Smooth muscle cell (in vitro differentiated cells): ENCODE data around the gene ATP6V0A4. TPM values are rescaled to one million over a fixed set of nuclear protein-coding genes. Genes with fewer than 3 reads are reported as not detected.

Experiments
- DNase-seq: peaks from one replicate; lab custom pipeline; 2025; ENCODE audit not compliant: unreplicated experiment; lab: John Stamatoyannopoulos, UW
- H2AFZ ChIP-seq: fragments of 200-600 bp; sonication (generic); 2 replicates; pipeline ENCODE4 v1.6.0; 2016; ENCODE audit warnings: antibody characterized with exemption, low read depth, mild to moderate bottlenecking
- H3F3A ChIP-seq: fragments of 200-600 bp; sonication (generic); 2 replicates; pipeline ENCODE4 v1.6.0; 2017; ENCODE audit warnings: antibody characterized with exemption, low read depth
- H3K27ac ChIP-seq: fragments of 200-600 bp; sonication (generic); 2 replicates; pipeline ENCODE4 v1.5.1; 2016; ENCODE audit warnings: low read depth, mild to moderate bottlenecking
- H3K27me3 ChIP-seq: fragments of 200-600 bp; sonication (generic); 2 replicates; pipeline ENCODE4 v1.6.1; 2016; ENCODE audit warnings: low read depth, mild to moderate bottlenecking
- H3K36me3 ChIP-seq: fragments of 200-600 bp; sonication (generic); 2 replicates; pipeline ENCODE4 v1.5.1; 2016; ENCODE audit warnings: low read depth
- H3K4me1 ChIP-seq: fragments of 200-600 bp; sonication (generic); 2 replicates; pipeline ENCODE4 v1.5.1; 2016; ENCODE audit warnings: low read depth
- H3K4me2 ChIP-seq: fragments of 200-600 bp; sonication (generic); 2 replicates; pipeline ENCODE4 v1.6.0; 2016; ENCODE audit warnings: mild to moderate bottlenecking
- H3K4me3 ChIP-seq: fragments of 200-600 bp; sonication (generic); 2 replicates; pipeline ENCODE4 v1.5.1; 2016; ENCODE audit warnings: mild to moderate bottlenecking
- H3K79me2 ChIP-seq: fragments of 200-600 bp; sonication (generic); 2 replicates; pipeline ENCODE4 v1.6.0; 2016; ENCODE audit warnings: low read depth, mild to moderate bottlenecking
- H3K9ac ChIP-seq: fragments of 200-600 bp; sonication (generic); 2 replicates; pipeline ENCODE4 v1.6.0; 2016; ENCODE audit warnings: low read depth
- H3K9me3 ChIP-seq: fragments of 200-600 bp; sonication (generic); replicated peaks from 2 replicates; pipeline ENCODE4 v1.5.1; 2016; ENCODE audit warnings: low read depth
- H4K20me1 ChIP-seq: fragments of 200-600 bp; sonication (generic); 2 replicates; pipeline ENCODE4 v1.6.0; 2016; ENCODE audit warnings: low read depth
- CTCF ChIP-seq: fragments of 200-600 bp; sonication (generic); IDR thresholded peaks from 2 replicates; pipeline ENCODE4 v1.5.1; 2017; ENCODE audit warnings: borderline replicate concordance, mild to moderate bottlenecking, antibody characterized with exemption; ENCODE audit not compliant: insufficient read depth, poor library complexity, severe bottlenecking
- WGBS: methylation state at CpG from one replicate; pipeline ENCODE4 v1.1.7; 2016; ENCODE audit warnings: low lambda C conversion rate; 5-methylcytosine and 5-hydroxymethylcytosine counted together
- polyA plus RNA-seq: library from polyadenylated mRNA; unstranded; fragments of >200 nt; fragmentation: Nextera tagmentation; extraction: Ambion mirVana; gene quantifications from 2 replicates; pipeline ENCODE4 v1.2.1, GENCODE V29; 2016
- total RNA-seq: library from RNA; depleted of rRNA; stranded (reverse); fragments of >200 nt; gene quantifications from 2 replicates; pipeline ENCODE4 v1.2.3, GENCODE V29; 2014

ATP6V0A4 gene
- total and polyA plus RNA-seq, 2 experiments from 2014 or later = 0.40 TPM; not detected in 1

- Histone ChIP-seq H3K4me2 (peak overlapping the region; percentile 8), H3K9me3 (no peaks in the 10 kb centered on the region), H3K4me3 (no peak overlapping the region), H3K4me1 (peaks cover 7% of the 10 kb centered on the region), H4K20me1 (no peaks in the 10 kb centered on the region), H3K27ac (no peak overlapping the region), H2AFZ (no peak overlapping the region), H3F3A (no peaks in the 10 kb centered on the region), H3K27me3 (no peaks in the 10 kb centered on the region), H3K36me3 (no peaks in the 10 kb centered on the region), H3K9ac (no peak overlapping the region), H3K79me2 (no peaks in the 10 kb centered on the region)
- 72% methylated on average over 4 of the region's 4 CpGs for WGBS
- DNase-seq = no peak
- no peak for TF ChIP-seq CTCF
These were observed 42.0 kb downstream of the ATP6V0A4 start for GRCh38 chr7:138755842-138756590.

GRCh38 chr7:138755331-138755747, 42.7 kb downstream of the ATP6V0A4 start:
- Histone ChIP-seq H3K9me3 (no peaks in the 10 kb centered on the region), H2AFZ (no peak overlapping the region), H3K36me3 (no peaks in the 10 kb centered on the region), H3K79me2 (no peaks in the 10 kb centered on the region), H3K27ac (no peak overlapping the region), H3K4me2 (peak overlapping the region; percentile 8), H3K4me1 (peaks cover 7% of the 10 kb centered on the region), H3K27me3 (no peaks in the 10 kb centered on the region), H3K9ac (no peak overlapping the region), H3K4me3 (no peak overlapping the region), H3F3A (no peaks in the 10 kb centered on the region), H4K20me1 (no peaks in the 10 kb centered on the region)
- 43% methylated on average over 10 of the region's 10 CpGs for WGBS
- DNase-seq = no peak
- TF ChIP-seq CTCF = no peak

GRCh38 chr7:138753610-138754009, 44.4 kb downstream of the ATP6V0A4 start:
- 78% methylated on average over 5 of the region's 5 CpGs for whole genome bisulfite sequencing
- Histone ChIP-seq H3F3A (no peaks in the 10 kb centered on the region), H2AFZ (no peak overlapping the region), H4K20me1 (no peaks in the 10 kb centered on the region), H3K27me3 (no peaks in the 10 kb centered on the region), H3K4me2 (no peak overlapping the region), H3K9ac (no peak overlapping the region), H3K4me3 (no peak overlapping the region), H3K79me2 (no peaks in the 10 kb centered on the region), H3K4me1 (peaks cover 7% of the 10 kb centered on the region), H3K36me3 (no peaks in the 10 kb centered on the region), H3K27ac (no peak overlapping the region), H3K9me3 (no peaks in the 10 kb centered on the region)
- DNase-seq = no peak
- no peak for TF ChIP-seq CTCF

GRCh38 chr7:138753150-138753518, 44.9 kb downstream of the ATP6V0A4 start:
- Histone ChIP-seq H3K9me3 (no peaks in the 10 kb centered on the region), H3K79me2 (no peaks in the 10 kb centered on the region), H3F3A (no peaks in the 10 kb centered on the region), H3K4me2 (no peak overlapping the region), H3K36me3 (no peaks in the 10 kb centered on the region), H3K4me1 (peaks cover 7% of the 10 kb centered on the region), H3K27me3 (no peaks in the 10 kb centered on the region), H4K20me1 (no peaks in the 10 kb centered on the region), H3K4me3 (no peak overlapping the region), H2AFZ (no peak overlapping the region), H3K27ac (no peak overlapping the region), H3K9ac (no peak overlapping the region)
- DNase-seq = no peak
- WGBS = 60% methylated on average over 8 of the region's 8 CpGs
- no peak for TF ChIP-seq CTCF
